Stimulated activated CD8-positive, alpha-beta memory T cell treated with anti-CD3 and anti-CD28 coated beads, Interleukin-15, amount 100 ng/mL, for 48 hours (primary cell): ENCODE results near the gene PHF10.
A peak's percentile ranks its signal among the peaks of the same experiment; 100 is the strongest.
"Not testable (repeated sequence)": the region's sequence is repeated elsewhere in the genome, so short reads cannot be mapped to it uniquely, and the experiment has no call there.

ENCODE experiments used
- DNase-seq, 2 donors: peaks; one replicate each; pipeline ENCODE4 v3.0.0-alpha.2; 2020; ENCODE audit warnings: low read depth in 2 of 2

The PHF10 gene

GRCh38 chr6:169724494-169725124, at the start of gene PHF10:
Gene PHF10, minus strand, starts transcription at chr6:169724500. Its CDS starts 569 bp downstream, at chr6:169723931.
- peak; percentile 51 to 61 for DNase-seq

GRCh38 chr6:169766921-169767736, 42.8 kb upstream of the PHF10 start:
- no peak for DNase-seq

GRCh38 chr6:169766232-169766631, 41.9 kb upstream of the PHF10 start:
- DNase-seq: no peak

GRCh38 chr6:169765789-169766188, 41.5 kb upstream of the PHF10 start:
- DNase-seq: not testable (repeated sequence)

GRCh38 chr6:169763881-169764280, 39.6 kb upstream of the PHF10 start:
- DNase-seq: no peak

GRCh38 chr6:169763308-169763707, 39.0 kb upstream of the PHF10 start:
- no peak for DNase-seq

GRCh38 chr6:169755162-169755561, 30.9 kb upstream of the PHF10 start:
- no peak for DNase-seq

- no peak for DNase-seq
Observed at GRCh38 chr6:169752074-169752623, 27.8 kb upstream of the PHF10 start.

- peak; percentile 92 to 96 for DNase-seq
Observed at GRCh38 chr6:169751242-169752073, 27.2 kb upstream of the PHF10 start, which contains the start of the genes DYNLT2 and ERMARD. Gene DYNLT2, minus strand, starts transcription at chr6:169751572. Its CDS starts 114 bp downstream, at chr6:169751458. Gene ERMARD, plus strand, starts transcription at chr6:169751622. Its CDS starts 36 bp downstream, at chr6:169751658.

- DNase-seq: no peak
Observed at GRCh38 chr6:169746556-169746955, 22.3 kb upstream of the PHF10 start.

- no peak for DNase-seq
Observed at GRCh38 chr6:169745405-169745804, 21.1 kb upstream of the PHF10 start.

- no peak for DNase-seq
Observed at GRCh38 chr6:169741344-169741743, 17.0 kb upstream of the PHF10 start.

- DNase-seq: no peak
Observed at GRCh38 chr6:169738976-169739529, 14.8 kb upstream of the PHF10 start.

GRCh38 chr6:169738204-169738975, 14.1 kb upstream of the PHF10 start:
- DNase-seq: no peak

GRCh38 chr6:169729961-169730360, 5.7 kb upstream of the PHF10 start:
- no peak for DNase-seq

GRCh38 chr6:169726963-169727362, 2.7 kb upstream of the PHF10 start:
- DNase-seq: no peak

- no peak for DNase-seq
Observed at GRCh38 chr6:169726049-169726400, 1.7 kb upstream of the PHF10 start.

GRCh38 chr6:169725125-169726048, 1.1 kb upstream of the PHF10 start:
- no peak for DNase-seq

GRCh38 chr6:169723991-169724493, 258 bp downstream of the PHF10 start:
- DNase-seq: peak; percentile 13 to 24
